ENCODE data around the gene CA12.
"Not testable (repeated sequence)": the region's sequence is repeated elsewhere in the genome, so short reads cannot be mapped to it uniquely, and the experiment has no call there.

Gene CA12

GRCh38 chr15:63381301-63382204 lies at the start of gene CA12:
Gene CA12 (minus strand): TSS chr15:63381846. CDS start chr15:63381720, 126 bp downstream.
- peak; percentile 62 for DNase-seq

DNA sequence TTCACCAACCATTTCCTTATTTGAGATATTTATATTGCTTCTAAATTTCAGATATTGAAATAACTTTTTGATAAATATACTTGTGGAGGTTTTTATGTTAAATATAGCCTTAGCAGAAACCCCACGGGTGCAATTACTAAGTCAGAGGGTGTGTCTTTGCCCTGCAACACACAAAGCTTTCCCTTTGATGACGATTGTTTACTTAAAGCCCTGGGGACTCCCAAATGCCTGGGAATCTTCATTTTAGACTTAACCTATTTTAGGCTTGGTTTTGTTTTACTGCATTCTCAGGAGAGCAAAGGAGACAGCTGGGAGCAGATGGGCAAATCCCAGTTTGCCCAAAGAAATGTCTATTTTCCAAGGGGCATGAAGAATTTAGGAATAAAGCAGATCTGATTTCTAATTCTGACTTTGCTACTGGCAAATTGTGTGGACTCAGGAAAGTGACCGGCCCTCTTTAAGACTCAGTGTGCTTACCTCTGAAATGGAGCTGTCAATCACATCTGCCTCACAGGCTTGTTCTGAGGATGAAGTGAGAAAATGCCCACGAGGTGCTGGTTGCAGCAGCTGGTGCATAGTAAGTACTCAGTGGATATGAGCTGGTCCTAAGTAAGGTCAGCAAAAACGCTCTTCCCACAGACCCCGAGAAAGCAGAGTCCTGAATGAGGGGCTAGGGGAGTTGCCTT lies 49.3 kb upstream of the CA12 start:
- DNase-seq, result no peak

DNA sequence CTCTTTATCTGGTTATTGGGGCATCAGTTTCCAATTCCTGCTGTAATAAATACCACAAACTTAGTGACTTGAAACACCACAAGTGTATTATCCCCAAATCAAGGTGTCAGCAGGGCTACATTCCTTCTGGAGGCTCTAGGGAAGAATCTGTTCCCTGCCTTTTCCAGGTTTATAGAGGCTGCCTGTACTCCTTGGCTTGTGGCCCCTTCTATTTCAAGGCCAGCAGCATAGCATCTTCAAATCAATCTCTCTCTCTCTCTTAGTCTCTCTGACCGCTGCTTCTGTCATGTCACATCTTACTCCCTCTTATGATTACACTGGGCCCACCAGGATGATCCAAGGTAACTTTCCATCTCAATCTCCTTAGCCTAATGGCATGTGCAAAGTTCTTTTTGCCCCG lies 44.9 kb upstream of the CA12 start:
- DNase-seq, result no peak

DNA sequence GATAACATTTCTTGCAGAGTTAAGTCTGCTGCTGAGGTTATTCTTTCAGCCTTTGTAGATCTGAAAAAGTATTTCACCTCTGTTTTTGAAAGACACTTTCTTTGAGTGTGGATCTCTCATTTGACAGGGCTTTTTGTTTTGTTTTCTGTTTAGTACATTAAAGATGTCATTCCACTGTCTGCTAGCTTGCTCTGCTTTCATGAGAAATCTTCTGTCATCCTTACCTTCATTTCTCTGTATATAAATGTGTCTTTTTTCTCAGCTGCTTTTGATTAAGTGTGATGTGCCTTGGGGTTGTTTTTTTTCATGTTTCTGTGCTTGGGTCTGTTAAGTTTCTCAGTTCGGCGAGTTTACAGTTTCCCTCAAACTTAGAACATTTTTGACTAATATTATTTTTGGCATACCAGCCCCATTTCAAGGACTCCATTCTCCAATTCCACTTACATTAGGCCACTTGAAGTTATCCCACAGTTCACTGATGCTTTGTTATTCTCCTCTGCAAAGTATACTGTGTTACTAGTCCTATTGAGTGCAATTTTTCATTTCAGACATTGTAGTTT lies 43.9 kb upstream of the CA12 start:
- DNase-seq, result no peak

DNA sequence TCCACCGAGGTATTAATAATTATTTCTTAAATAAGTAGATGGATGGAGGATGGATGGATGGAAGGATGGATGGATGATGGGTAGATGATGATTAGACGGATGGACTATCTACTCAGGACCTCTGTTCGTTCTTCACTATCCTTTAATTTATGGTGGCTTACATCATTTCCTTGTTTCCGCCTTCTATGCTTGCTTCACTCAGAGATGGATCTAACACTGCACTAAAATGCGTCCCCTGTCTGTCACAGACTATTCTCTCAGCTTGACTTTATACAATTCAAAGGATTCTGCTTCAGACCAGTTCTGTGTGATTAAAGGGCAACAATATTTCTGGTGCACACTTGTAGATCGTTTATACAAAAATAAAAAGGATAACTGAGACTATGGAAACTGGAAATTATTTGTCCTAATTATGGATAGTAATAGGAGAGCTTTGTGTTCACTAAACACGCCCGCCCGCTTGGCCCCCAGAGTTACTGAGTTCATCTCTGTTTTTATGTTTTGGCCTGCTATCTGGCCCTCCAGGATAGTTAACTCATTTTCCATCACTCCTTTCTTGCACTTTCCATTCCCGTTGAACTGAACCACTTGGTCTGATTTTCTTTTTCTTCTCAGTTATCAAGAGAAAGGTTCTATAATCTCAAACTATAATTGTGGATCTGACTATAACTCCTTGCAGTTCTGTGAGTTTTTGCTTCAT lies 41.4 kb upstream of the CA12 start:
- DNase-seq, result no peak

DNA sequence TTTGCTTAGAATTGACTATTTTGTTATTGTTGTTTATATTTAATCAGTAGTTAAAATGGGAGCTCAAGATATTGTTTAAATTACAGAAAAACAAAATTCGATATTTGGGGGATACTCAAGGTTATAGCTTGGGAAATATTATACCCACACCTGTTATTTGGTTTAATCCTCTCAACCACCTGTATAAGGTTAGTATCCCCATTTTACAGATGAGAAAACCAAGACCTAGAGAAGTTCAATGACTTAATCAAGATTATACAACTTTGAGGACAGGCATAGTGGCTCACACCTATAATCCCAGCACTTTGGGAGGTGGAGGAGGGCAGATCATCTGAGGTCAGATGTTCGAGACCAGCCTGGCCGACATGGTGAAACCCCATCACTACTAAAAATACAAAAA lies 39.8 kb upstream of the CA12 start:
- DNase-seq, result no peak

DNA sequence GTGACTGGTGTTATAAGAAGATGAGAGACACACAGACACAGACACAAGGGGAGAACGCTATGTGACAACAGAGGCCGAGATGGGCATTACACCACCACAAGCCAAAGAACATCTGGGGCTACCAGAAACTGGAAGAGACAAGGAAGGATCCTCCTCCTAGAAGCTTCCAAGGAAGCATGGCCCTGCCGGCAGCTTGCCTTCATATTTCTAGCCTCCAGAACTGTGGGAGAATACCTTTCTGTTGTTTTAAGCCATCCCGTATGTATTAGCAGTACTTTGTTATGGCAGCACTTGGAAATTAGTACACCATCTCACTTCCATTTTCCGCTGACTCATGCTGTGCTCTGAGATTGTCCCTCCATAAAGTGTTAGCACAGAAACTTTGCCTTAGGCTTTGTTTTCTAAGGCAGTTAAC lies 38.7 kb upstream of the CA12 start:
- DNase-seq, result no peak

DNA sequence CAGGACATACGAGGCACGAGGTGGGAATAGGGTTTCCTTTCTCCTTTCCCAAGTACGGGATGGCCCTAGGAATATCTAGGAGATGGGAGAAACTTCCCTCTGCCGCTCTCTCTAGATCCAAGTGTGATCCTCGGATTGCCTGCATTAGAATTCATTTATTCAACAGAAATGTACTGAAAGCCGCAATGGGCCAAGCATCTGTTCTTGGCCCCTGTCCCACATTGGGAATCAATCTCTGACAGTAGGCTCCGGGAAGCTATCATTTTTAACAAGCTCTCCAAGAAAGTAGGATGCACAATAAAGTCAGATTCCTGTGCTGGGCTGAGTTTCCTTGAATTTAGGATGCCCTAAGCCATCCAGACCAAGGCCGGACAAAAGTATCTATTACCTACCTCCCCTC lies 37.2 kb upstream of the CA12 start:
- DNase-seq, result peak; percentile 29

DNA sequence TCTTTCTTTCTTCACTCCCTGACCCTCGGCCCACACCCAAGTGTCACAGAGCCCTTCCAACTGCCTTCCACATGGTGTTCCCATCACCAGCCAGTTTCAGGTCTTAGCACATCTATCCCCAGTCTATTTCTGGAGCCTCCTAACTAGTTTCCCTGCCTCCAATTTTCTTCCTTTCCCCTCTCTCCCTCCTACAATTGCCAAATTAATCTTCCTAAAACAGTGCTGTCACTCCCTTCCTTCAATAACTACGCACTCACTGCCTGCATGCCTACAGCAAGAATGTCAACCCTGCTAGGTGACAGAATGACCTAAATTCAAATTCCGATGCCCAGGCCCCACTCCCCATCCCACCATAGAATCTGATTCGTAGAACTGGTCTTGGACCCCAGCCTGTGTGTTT lies 36.1 kb upstream of the CA12 start:
- DNase-seq, result no peak

GRCh38 chr15:63417274-63417673 lies 35.6 kb upstream of the CA12 start:
- DNase-seq, result not testable (repeated sequence)

DNA sequence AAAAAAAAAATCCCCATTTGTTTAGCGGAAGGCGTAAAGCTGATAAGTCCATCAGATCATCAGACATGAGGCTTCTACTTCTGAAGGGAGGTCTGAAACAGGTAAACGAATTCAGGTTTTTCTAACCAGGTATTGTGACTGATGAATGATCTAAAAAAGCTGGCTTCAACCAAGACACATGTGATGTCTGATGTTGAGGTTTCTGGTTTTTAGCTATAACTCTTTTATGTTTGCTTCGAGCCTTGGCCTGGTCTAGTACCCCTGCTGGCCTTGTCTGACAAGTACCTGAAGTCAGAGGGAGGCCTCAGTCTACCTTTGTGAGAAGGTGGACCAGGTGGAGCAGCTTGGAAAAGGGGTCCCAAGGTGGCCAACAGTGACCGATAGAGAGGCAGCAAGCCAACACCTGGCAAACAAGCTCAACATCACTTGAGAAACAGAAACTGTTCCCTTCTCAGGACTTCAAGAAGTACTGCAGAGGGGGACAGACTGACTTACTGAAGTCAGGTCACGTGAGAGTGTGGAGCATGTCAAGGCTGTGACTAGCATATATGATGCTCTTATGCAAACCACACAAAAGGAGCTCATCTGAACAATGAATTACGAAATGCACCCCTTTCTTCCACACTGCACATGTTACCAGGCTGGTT lies 33.0 kb upstream of the CA12 start:
- no peak for DNase-seq

DNA sequence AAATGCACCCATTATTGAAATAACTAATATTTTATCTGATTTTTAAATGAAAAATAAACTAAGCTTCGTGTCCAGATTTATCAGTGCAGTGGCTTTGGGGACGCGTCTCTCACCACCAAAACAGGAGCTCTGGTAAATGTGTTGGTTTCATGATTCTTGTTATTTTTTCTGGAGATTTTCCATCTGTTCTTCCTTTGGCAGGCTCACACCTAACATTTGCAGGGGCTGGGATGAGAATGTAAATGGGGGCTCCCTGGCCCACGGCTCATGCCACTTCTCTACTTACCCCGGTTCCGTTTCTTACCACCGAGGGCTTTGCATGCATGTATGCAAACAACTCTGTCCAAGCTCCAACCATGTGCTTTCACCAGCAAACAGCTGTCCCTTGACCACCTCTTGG lies 30.9 kb upstream of the CA12 start:
- DNase-seq, result no peak

- no peak for DNase-seq
These were observed 30.2 kb upstream of the CA12 start for GRCh38 chr15:63411866-63412265.

DNA sequence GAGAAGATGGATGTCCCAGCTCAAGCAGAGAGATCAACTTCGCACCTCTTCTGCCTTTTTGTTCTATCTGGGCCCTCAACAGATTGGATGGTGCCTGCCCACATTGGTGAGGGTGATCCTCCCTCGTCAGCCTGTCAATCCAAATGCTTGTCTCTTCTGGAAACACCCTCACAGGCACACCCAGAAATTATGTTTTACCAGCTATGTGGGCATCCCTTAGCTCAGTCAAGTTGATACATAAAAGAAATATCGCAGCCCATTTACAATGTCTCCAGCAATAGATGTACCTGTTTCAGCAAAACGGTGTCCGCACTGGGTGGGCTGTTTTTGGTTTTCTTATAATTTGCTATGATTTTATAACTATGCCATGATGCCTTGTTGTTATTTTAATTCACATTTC lies 27.5 kb upstream of the CA12 start:
- DNase-seq, result no peak

DNA sequence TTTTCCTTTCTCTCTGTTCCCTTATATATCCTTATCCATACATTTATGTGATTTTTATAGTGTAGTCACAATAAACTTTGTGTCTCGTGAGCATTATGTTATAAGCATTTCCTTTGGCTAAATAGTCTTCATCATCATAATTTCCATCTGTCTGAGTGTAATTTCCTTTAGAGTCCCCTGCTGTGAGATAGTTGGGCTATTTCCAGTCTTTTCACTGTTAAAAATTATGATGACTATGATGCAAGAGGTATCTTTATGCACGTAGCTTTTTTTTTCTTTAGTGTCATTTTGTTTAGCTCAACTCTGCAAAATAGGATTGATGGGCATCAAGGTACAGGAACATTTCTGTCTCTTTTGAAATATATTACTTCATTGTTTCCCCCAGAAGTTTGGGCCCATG lies 26.9 kb upstream of the CA12 start:
- DNase-seq, result peak; percentile 70

DNA sequence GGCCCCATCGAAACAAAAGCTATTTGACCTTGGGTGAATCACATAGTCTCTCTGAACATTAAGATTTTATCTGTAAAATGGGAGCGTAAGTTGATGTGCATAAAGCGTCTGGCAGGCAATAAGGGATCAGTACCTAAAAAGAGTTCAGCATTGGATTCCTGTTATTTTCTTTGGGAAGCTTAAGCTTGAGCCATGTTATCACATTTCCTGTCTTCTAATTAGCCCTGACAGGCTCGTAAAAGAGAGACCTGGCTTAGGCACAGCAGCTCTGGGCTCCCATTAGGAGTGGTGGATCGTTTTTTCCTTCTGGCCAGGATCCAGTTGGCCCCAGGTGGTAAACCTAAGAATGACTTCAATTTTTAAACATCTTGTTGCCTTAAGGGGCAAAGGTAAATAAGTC lies 26.0 kb upstream of the CA12 start:
- peak; percentile 16 for DNase-seq

DNA sequence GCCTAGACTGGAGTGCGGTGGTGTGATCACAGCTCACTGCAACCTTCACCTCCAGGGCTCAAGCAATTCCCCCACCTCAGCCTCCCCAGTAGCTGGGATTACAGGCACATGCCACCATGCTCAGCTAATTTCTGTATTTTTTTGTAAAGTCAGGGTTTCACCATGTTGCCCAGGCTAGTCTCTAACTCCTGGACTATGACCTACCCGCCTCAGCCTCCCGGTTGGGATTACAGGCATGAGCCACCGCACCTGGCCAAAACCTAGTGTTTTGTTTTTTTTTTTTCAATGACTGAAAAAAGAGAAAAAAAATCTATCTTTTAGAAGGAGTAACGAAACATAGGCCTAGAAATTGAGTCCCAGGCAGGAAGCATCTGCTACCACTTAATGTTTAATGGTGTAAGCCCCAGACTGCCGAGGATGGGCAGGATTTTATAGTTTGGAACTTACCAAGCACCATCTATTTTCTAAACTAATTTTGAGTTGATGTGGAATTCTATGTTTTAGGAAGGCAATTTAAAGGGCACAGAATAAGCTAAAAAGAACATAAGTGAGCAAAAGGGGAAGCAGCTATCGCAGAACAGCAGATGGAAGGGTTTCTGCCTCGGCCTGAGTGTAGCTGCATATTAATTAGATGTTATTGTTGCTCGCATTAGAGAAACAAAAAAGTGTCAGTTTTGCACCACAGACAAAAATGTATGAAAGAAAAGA lies 24.2 kb upstream of the CA12 start:
- peak; percentile 19 for DNase-seq

GRCh38 chr15:63405159-63405558 lies 23.5 kb upstream of the CA12 start:
- DNase-seq, result peak; percentile 25

DNA sequence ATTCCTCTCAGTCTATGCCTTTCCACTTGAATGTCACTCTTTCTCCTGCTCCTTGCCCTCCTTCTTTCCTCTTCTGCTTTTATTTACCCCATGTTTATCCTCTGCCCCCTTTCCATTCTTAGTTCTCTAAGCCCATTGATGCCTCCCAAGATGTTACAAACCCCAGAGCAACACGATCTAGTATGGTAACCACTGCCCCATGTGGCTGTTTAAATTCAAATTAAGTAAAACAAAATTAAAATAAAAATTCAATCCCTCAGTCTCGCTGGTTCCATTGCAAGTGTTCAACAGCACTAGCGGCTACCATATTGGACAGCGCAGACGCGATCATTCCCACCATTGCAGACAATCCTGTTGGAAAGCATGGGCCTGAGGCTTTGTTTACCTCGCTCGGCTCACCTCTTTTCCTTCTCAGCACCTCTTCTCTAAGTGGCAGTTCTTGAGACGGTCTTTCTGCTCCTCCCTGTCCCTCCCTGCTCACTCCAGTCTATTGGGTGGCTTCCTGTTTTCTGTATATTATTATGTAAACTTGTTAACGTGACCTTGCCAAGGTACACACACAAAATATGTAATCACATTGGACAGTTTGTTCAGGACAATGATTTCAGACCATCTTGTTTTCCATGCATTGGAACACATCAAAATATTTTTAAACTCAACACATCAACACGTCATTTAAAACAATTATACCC lies 21.8 kb upstream of the CA12 start:
- no peak for DNase-seq

GRCh38 chr15:63402498-63403253 lies 21.0 kb upstream of the CA12 start:
- peak; percentile 55 for DNase-seq

Data from fibroblast of upper back skin (primary cell).